Sigmoid colon (tissue), 4 donors: ENCODE results near the gene COX10.

Experiments used
- EP300 ChIP-seq, 4 donors: sonication (generic); formaldehyde crosslinking; IDR thresholded peaks; one replicate each; pipeline ENCODE4 v1.6.1; 2017; ENCODE audit warnings: antibody characterized with exemption in 4 of 4
- POLR2A ChIP-seq, 2 donors: fragments of 450-650 bp; IDR thresholded peaks; one replicate each; pipeline ENCODE4 v1.6.1; 2016; ENCODE audit warnings: antibody characterized with exemption in 2 of 2, mild to moderate bottlenecking in 2 of 2, moderate library complexity in 2 of 2
- POLR2AphosphoS5 ChIP-seq, 4 donors: sonication (generic); formaldehyde crosslinking; IDR thresholded peaks; one replicate each; pipeline ENCODE4 v1.6.1; 2017; ENCODE audit warnings: antibody characterized with exemption in 4 of 4
- TF ChIP-seq, protein P1 (sequence below), 4 experiments: fragments of 450-650 bp in 3 of 4; fragments of 200-600 bp in 1 of 4; IDR thresholded peaks; one replicate each; pipeline ENCODE4 v1.5.1; 2016 to 2019; ENCODE audit warnings: antibody characterized with exemption in 4 of 4, mild to moderate bottlenecking in 3 of 4, moderate library complexity in 2 of 4

DNA sequence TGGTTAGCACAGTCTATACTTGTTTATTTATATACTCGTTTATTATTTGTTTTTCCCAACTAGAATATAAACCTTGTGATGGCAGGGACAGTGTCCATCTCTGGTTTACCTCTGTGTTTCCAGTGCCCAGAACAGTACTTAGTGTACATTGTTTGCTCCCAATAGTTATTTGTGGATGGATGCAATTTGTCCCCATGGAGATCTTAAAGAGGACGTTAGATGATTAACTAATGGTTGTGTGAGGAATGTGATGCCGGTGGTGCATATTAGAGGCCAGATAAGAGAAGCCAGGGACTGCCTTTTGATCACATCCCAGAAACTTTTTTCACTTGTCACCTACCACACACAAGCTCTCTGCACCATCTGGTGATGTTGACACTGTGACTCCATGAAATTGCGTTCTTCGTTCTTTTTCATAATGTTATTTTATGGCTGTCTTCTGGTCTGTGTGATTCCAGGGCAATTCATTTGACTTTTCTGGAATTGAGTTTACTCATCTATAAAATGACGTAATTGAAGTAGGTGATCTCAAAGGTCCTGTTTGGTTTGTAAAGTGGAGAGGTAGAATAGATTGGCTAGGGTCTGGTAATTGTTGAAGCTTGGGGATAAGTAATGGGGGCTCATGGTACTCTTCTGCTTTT, 1.2 kb downstream of the COX10 start:
- TF ChIP-seq POLR2AphosphoS5 (IDR thresholded peaks at IDR 0.05) (no peak), POLR2A (IDR thresholded peaks at IDR 0.05) (no peak), EP300 (IDR thresholded peaks at IDR 0.05) (no peak)
- TF ChIP-seq, protein P1, sequence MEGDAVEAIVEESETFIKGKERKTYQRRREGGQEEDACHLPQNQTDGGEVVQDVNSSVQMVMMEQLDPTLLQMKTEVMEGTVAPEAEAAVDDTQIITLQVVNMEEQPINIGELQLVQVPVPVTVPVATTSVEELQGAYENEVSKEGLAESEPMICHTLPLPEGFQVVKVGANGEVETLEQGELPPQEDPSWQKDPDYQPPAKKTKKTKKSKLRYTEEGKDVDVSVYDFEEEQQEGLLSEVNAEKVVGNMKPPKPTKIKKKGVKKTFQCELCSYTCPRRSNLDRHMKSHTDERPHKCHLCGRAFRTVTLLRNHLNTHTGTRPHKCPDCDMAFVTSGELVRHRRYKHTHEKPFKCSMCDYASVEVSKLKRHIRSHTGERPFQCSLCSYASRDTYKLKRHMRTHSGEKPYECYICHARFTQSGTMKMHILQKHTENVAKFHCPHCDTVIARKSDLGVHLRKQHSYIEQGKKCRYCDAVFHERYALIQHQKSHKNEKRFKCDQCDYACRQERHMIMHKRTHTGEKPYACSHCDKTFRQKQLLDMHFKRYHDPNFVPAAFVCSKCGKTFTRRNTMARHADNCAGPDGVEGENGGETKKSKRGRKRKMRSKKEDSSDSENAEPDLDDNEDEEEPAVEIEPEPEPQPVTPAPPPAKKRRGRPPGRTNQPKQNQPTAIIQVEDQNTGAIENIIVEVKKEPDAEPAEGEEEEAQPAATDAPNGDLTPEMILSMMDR (IDR thresholded peaks at IDR 0.05) = no peak
